Mesodermal cell (in vitro differentiated cells): ENCODE data around the gene EXOC1. TPM values are rescaled to one million over a fixed set of nuclear protein-coding genes. Genes with fewer than 3 reads are reported as not detected.

Source experiments
- H3K27ac ChIP-seq: 2 replicates; pipeline ENCODE4 v1.7.0; 2013; ENCODE audit warnings: mild to moderate bottlenecking, low read depth, low read length, moderate library complexity; ENCODE audit not compliant: severe bottlenecking
- H3K36me3 ChIP-seq: 2 replicates; pipeline ENCODE4 v1.7.1; 2013; ENCODE audit warnings: mild to moderate bottlenecking, low read length, moderate library complexity; ENCODE audit not compliant: control insufficient read depth, insufficient read depth
- H3K4me1 ChIP-seq: one replicate; pipeline ENCODE4 v1.7.1; 2013; ENCODE audit warnings: mild to moderate bottlenecking, low read length; ENCODE audit not compliant: insufficient read depth, control insufficient read depth, poor library complexity, severe bottlenecking
- H3K4me3 ChIP-seq: 2 replicates; pipeline ENCODE4 v1.7.0; 2013; ENCODE audit warnings: low read length, control low read depth, mild to moderate bottlenecking; ENCODE audit not compliant: insufficient read depth, poor library complexity, severe bottlenecking; ENCODE audit errors: extremely low read depth
- H3K9me3 ChIP-seq: 2 replicates; pipeline ENCODE4 v1.7.1; 2013; ENCODE audit warnings: mild to moderate bottlenecking, low read length, moderate library complexity; ENCODE audit not compliant: control insufficient read depth
- WGBS, 2 experiments: methylation state at CpG; one replicate each; pipeline ENCODE4 v1.1.5; 2013; ENCODE audit warnings: missing lambda C conversion rate in 2 of 2; ENCODE audit not compliant: insufficient coverage in 2 of 2; 5-methylcytosine and 5-hydroxymethylcytosine counted together
- polyA plus RNA-seq, 2 experiments: library from polyadenylated mRNA; stranded (reverse); fragments of 50-300 nt; gene quantifications; one replicate each; pipeline ENCODE4 v1.2.3, GENCODE V29; 2013

The EXOC1 gene
- polyA plus RNA-seq (2013, experiment 1 of 2), result 27.5 TPM
- polyA plus RNA-seq (2013, experiment 2 of 2), result 31.3 TPM

- Histone ChIP-seq H3K27ac (peak within 1 kb of the TSS; percentile 50), H3K9me3 (peaks cover 4% of the 10 kb centered on the region), H3K36me3 (peaks cover 5% of the 10 kb centered on the region), H3K4me1 (peaks cover 3% of the 10 kb centered on the region), H3K4me3 (peak within 1 kb of the TSS; percentile 82)
- 0 to 1% methylated on average over 45 of the region's 50 CpGs for whole genome bisulfite sequencing, 2 experiments
Measured at GRCh38 chr4:55853484-55854046, at the start of gene EXOC1. EXOC1 (plus strand) TSS chr4:55853648; CDS start chr4:55858324, 4,676 bp downstream.

DNA sequence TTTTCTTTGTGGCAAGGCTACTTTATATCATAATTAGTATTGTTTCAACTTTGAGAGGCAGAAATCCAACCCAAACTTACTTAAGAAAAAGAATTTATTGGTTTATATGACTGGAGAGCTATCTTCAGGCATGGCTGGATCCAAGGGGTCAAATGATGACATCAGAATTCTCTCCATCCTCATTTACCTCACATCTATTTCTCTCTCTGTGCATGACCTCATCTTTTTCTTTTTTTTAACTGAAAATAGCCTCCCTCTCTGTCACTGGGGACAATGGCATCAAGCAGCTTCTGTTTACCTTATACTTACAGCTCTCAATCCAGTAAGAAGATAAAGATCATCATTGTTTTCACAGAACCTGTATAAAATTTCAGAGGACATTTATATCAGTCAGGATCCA lies 45.9 kb upstream of the EXOC1 start:
- Histone ChIP-seq H3K36me3 (no peaks in the 10 kb centered on the region), H3K4me1 (no peaks in the 10 kb centered on the region), H3K27ac (no peak overlapping the region), H3K4me3 (no peak overlapping the region), H3K9me3 (no peaks in the 10 kb centered on the region)

- Histone ChIP-seq H3K36me3 (no peaks in the 10 kb centered on the region), H3K4me1 (no peaks in the 10 kb centered on the region), H3K4me3 (no peak overlapping the region), H3K27ac (no peak overlapping the region), H3K9me3 (no peaks in the 10 kb centered on the region)
- WGBS, 2 experiments, result no CpG with 5 or more reads among the region's 2 CpGs
Measured at GRCh38 chr4:55808186-55808585, 45.3 kb upstream of the EXOC1 start.

- Histone ChIP-seq H3K27ac (no peak overlapping the region), H3K4me3 (no peak overlapping the region), H3K36me3 (no peaks in the 10 kb centered on the region), H3K9me3 (no peaks in the 10 kb centered on the region), H3K4me1 (no peaks in the 10 kb centered on the region)
- 75 to 93% methylated on average over 4 to 5 of the region's 5 CpGs for WGBS, 2 experiments
Measured at GRCh38 chr4:55808632-55809031, 44.8 kb upstream of the EXOC1 start.

DNA sequence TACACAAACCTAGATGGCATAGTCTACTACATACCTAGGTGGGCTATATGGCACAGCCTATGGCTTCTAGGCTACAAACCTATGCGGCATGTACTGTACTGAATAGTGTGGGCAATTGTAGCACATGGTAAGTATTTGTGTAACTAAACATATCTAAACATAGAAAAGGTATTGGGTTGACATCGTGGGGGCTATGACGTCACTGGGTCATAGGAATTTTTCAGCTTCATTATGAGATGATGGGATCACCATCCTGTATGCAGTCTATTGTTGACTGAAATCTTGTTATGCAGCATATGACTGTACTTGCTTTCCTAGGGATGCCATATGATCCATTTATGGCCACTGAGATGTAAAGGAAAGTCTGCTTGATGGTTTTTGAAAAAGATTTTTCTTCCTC lies 35.8 kb upstream of the EXOC1 start:
- no peaks in the 10 kb centered on the region for H3K9me3 ChIP-seq

DNA sequence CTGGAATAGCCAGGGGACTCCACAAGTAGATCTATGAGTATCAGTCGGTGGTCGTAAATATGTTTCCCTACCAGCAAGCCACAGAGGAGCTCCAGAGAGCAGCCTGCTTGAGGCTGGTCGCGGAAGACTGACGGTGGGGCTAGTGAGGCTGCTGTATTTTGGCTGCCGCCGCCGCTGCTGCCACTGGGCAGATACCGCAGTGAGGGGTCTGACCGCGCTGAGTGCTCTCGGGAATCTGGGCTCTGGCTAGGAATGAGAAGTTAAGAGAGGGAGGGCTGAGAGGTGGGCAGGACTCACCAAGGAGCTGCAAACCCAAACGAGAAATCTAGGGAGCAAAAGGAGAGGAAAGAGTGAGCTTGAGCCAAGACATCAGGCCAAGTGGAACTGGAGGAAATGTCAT lies 33.8 kb upstream of the EXOC1 start, which contains the start of gene EXOC1L:
EXOC1L (plus strand) TSS at position 157 of the 400 bp plus-strand sequence; CDS start at position 394, 237 bp downstream.
- Histone ChIP-seq H3K4me3 (no peak within 1 kb of the TSS), H3K4me1 (no peaks in the 10 kb centered on the region), H3K9me3 (no peaks in the 10 kb centered on the region), H3K27ac (peak within 1 kb of the TSS; percentile 6), H3K36me3 (no peaks in the 10 kb centered on the region)
- 2 to 5% methylated on average over 11 to 13 of the region's 13 CpGs for WGBS, 2 experiments

More for the DNA sequence above, 35.8 kb upstream of the EXOC1 start:
- H3K36me3 ChIP-seq, result no peaks in the 10 kb centered on the region
- H3K4me1 ChIP-seq, result no peaks in the 10 kb centered on the region
- no peak overlapping the region for H3K4me3 ChIP-seq
- WGBS, 2 experiments, result 90 to 100% methylated on average over 3 of the region's 3 CpGs
- no peak overlapping the region for H3K27ac ChIP-seq

- Histone ChIP-seq H3K27ac (no peak overlapping the region), H3K4me1 (no peaks in the 10 kb centered on the region), H3K9me3 (no peaks in the 10 kb centered on the region), H3K4me3 (no peak overlapping the region), H3K36me3 (no peaks in the 10 kb centered on the region)
- WGBS, 2 experiments, result no CpG with 5 or more reads among the region's 2 CpGs
Measured at GRCh38 chr4:55820279-55820678, 33.2 kb upstream of the EXOC1 start.

GRCh38 chr4:55822329-55822728 lies 31.1 kb upstream of the EXOC1 start:
- Histone ChIP-seq H3K27ac (no peak overlapping the region), H3K36me3 (no peaks in the 10 kb centered on the region), H3K9me3 (no peaks in the 10 kb centered on the region), H3K4me3 (no peak overlapping the region), H3K4me1 (no peaks in the 10 kb centered on the region)
- 86% methylated on average over 1 of the region's 3 CpGs; no CpG with 5 or more reads in 1 of the 2 experiments for WGBS, 2 experiments

DNA sequence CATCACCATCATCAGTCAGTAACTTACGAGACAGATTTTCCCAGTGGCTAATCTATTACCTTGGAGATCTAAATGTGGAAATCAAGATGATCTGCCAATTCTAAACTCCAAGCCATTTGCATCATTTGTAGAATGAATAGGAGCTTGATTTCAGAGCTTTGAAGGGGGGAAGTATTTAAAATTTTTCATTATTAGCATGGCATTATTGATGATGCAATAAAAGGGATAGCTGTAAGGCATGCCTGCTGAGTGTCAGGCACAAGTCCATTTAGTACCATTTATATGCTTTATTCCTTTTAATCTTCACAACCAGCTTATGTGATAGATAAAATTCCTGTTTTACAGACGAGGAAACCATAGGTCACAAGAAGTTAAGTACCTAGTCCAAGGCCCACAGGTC lies 28.6 kb upstream of the EXOC1 start:
- Histone ChIP-seq H3K4me1 (no peaks in the 10 kb centered on the region), H3K9me3 (no peaks in the 10 kb centered on the region), H3K4me3 (no peak overlapping the region), H3K36me3 (no peaks in the 10 kb centered on the region), H3K27ac (no peak overlapping the region)
- WGBS, 2 experiments, result 71 to 85% methylated on average over 1 of the region's 2 CpGs

GRCh38 chr4:55826986-55827385 lies 26.5 kb upstream of the EXOC1 start:
- H3K27ac ChIP-seq, result no peak overlapping the region
- H3K4me3 ChIP-seq, result no peak overlapping the region
- no peaks in the 10 kb centered on the region for H3K4me1 ChIP-seq
- H3K36me3 ChIP-seq, result no peaks in the 10 kb centered on the region
- H3K9me3 ChIP-seq, result no peaks in the 10 kb centered on the region

GRCh38 chr4:55827582-55827981 lies 25.9 kb upstream of the EXOC1 start:
- no peak overlapping the region for H3K27ac ChIP-seq
- H3K9me3 ChIP-seq, result no peaks in the 10 kb centered on the region
- H3K36me3 ChIP-seq, result no peaks in the 10 kb centered on the region
- no CpG with 5 or more reads among the region's 2 CpGs for WGBS, 2 experiments
- no peak overlapping the region for H3K4me3 ChIP-seq
- no peaks in the 10 kb centered on the region for H3K4me1 ChIP-seq
